ENCODE results near the gene MAP3K4. TPM values are rescaled to one million over a fixed set of nuclear protein-coding genes. Genes with fewer than 3 reads are reported as not detected.
A peak's percentile ranks its signal among the peaks of the same experiment; 100 is the strongest.

Gene MAP3K4
- total RNA-seq, 2 experiments from 2014 or later = 38.5 to 55.0 TPM

- no peak for DNase-seq
- no peaks in the 10 kb centered on the region for H3K9me3 Mint-ChIP-seq (ENCODE audit: low read depth)
- no peaks in the 10 kb centered on the region for H3K27me3 Mint-ChIP-seq
- no peak for ATAC-seq
- no peak overlapping the region for H3K4me3 Mint-ChIP-seq
- H3K4me1 Mint-ChIP-seq = peaks cover 5% of the 10 kb centered on the region
- no peak overlapping the region for H3K27ac Mint-ChIP-seq
- CTCF ChIA-PET = no interaction called here
- H3K36me3 Mint-ChIP-seq = peaks cover 5% of the 10 kb centered on the region
Observed at GRCh38 chr6:161074496-161075121, 83.0 kb downstream of the MAP3K4 start.

DNA sequence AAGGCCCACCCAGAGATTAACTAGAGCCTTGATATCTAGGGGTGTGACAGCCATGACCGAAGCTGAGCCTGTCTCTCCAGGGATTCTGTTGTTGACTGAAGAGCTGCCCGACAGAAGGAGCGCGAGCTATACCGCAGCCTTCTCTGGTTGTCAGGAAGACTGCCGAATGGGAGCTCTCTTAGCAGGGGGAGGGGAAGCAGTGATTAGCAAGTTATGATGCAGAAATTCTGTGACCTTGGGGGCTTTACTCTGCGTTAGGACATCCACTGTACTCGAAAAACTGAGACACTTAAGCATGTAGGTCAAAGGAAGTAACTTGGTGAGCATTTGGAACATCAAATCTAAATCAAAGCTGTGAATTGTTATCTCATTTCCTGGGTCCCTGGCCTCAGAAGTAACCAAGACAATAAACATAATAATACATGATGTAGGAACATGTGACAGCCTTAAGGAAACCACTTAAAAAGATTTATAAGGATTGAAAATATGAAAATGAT is 84.7 kb downstream of the MAP3K4 start:
- no peaks in the 10 kb centered on the region for H3K9me3 Mint-ChIP-seq (ENCODE audit: low read depth)
- peaks cover 14% of the 10 kb centered on the region for H3K4me1 Mint-ChIP-seq
- H3K27me3 Mint-ChIP-seq = no peaks in the 10 kb centered on the region
- no peak overlapping the region for H3K4me3 Mint-ChIP-seq
- no peak overlapping the region for H3K27ac Mint-ChIP-seq
- no peak for ATAC-seq
- peaks cover 9% of the 10 kb centered on the region for H3K36me3 Mint-ChIP-seq
- CTCF ChIA-PET = no interaction called here
- no peak for DNase-seq

DNA sequence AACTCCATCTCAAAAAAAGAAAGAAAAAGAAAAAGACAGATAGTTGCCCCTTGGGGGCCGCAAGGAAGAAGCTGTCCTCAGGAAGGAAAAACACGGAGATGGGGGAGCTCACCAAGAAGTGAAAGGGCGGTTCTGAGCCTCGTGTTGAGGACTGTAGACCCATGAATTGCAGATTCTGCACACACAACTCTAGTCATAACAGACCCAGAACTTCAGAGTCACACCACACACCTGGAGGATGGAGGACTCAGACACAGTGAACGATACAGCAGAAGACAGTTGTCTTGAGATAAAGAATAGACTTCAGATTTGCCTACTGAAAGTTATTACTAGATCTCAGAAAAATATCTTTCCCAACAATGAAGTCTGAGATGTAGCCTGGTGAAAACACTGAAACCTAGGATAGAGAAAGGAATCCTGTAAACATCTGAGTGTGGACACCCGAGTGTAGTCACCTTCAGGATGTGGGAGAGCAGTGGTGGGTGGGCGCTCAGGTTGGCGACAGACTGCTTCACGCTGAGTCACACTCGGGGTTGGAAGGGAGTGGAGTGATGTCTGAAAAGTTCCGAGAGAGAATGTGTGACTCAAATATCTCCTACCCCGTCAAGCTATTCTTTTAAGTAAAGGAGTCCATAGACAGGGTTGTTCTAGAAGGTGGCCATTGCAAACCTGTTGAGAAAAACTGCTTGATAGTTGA is 88.1 kb downstream of the MAP3K4 start:
- Mint-ChIP-seq H3K4me3 (no peak overlapping the region), H3K27ac (peak overlapping the region; percentile 60)

DNA sequence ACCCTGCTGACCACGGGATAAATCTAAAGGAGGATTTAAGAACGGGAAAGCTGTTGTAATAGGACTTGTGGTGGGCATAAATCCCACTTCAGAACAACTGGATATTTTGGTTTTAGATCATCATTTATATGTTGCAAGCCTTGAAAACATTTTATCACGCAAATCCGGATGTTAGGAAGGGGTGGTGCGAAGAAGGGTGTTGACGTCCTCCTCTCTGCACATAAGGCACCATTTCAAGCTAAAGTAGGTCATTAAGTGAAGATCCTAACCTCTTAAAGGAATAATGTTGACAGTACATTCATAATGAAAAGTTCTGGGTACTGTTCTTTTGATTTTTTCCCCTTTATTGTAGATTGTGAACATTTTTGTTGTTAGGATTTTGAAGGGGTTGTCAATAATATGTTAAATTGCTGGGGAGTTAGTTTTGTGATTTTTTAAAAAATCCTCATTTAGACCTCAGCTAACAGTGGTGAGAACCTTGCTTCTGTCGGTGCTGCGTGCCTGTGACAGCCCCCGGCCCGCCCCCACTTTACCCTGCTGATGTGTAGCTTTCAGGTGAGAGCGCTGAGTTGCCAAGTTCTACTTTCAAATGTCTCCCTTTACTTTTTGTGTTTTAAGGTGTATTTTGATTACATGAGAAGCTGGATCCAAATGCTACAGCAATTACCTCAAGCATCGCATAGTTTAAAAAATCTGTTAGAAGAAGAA is 88.8 kb downstream of the MAP3K4 start:
- peaks cover 12% of the 10 kb centered on the region for H3K36me3 Mint-ChIP-seq
- no peak overlapping the region for H3K4me3 Mint-ChIP-seq
- ATAC-seq = no peak
- H3K9me3 Mint-ChIP-seq (ENCODE audit: low read depth) = no peaks in the 10 kb centered on the region
- no peaks in the 10 kb centered on the region for H3K27me3 Mint-ChIP-seq
- peaks cover 22% of the 10 kb centered on the region for H3K4me1 Mint-ChIP-seq
- CTCF ChIA-PET = no interaction called here
- no peak for DNase-seq
- peak overlapping the region; percentile 60 for H3K27ac Mint-ChIP-seq

More for the DNA sequence above, 88.1 kb downstream of the MAP3K4 start:
- CTCF ChIA-PET = interaction anchor here (0.6 kb wide), 1 partner anchor 291 kb away, joined by 3 read pairs; no protein-coding TSS in a partner anchor
- Mint-ChIP-seq H3K36me3 (peaks cover 10% of the 10 kb centered on the region), H3K4me1 (peaks cover 18% of the 10 kb centered on the region), H3K27me3 (no peaks in the 10 kb centered on the region), H3K9me3 (ENCODE audit: low read depth) (no peaks in the 10 kb centered on the region)
- DNase-seq (peak; percentile 80), ATAC-seq (peak; percentile 97)

- CTCF ChIA-PET = interaction anchor here (0.9 to 1.2 kb wide), 2 partner anchors 37 to 44 kb away, joined by 3 to 4 read pairs; no protein-coding TSS in a partner anchor
- H3K4me3 Mint-ChIP-seq = no peak overlapping the region
- ATAC-seq = no peak
Observed at GRCh38 chr6:161082215-161082614, 90.6 kb downstream of the MAP3K4 start.

GRCh38 chr6:161085246-161085645 is 93.7 kb downstream of the MAP3K4 start:
- CTCF ChIA-PET = interaction anchor here (1.6 kb wide), 1 partner anchor 155 kb away, joined by 3 read pairs; no protein-coding TSS in a partner anchor
- Mint-ChIP-seq H3K27ac (peak overlapping the region; percentile 13), H3K36me3 (peaks cover 42% of the 10 kb centered on the region), H3K4me1 (peaks cover 15% of the 10 kb centered on the region), H3K27me3 (no peaks in the 10 kb centered on the region), H3K4me3 (no peak overlapping the region), H3K9me3 (ENCODE audit: low read depth) (no peaks in the 10 kb centered on the region)
- ATAC-seq (peak; percentile 49), DNase-seq (no peak)

More at GRCh38 chr6:161082215-161082614, 90.6 kb downstream of the MAP3K4 start:
- Mint-ChIP-seq H3K27ac (no peak overlapping the region), H3K4me1 (peaks cover 27% of the 10 kb centered on the region), H3K27me3 (no peaks in the 10 kb centered on the region), H3K9me3 (ENCODE audit: low read depth) (no peaks in the 10 kb centered on the region), H3K36me3 (peaks cover 24% of the 10 kb centered on the region)
- no peak for DNase-seq

- ATAC-seq (no peak), DNase-seq (no peak)
- CTCF ChIA-PET = no interaction called here
- H3K36me3 Mint-ChIP-seq = peaks cover 55% of the 10 kb centered on the region
- H3K4me3 Mint-ChIP-seq = no peak overlapping the region
- H3K9me3 Mint-ChIP-seq (ENCODE audit: low read depth) = no peaks in the 10 kb centered on the region
- peaks cover 16% of the 10 kb centered on the region for H3K4me1 Mint-ChIP-seq
- no peaks in the 10 kb centered on the region for H3K27me3 Mint-ChIP-seq
- H3K27ac Mint-ChIP-seq = no peak overlapping the region
Observed at GRCh38 chr6:161088676-161089328, 97.2 kb downstream of the MAP3K4 start.

GRCh38 chr6:161091151-161091550 is 99.6 kb downstream of the MAP3K4 start:
- CTCF ChIA-PET = no interaction called here

DNA sequence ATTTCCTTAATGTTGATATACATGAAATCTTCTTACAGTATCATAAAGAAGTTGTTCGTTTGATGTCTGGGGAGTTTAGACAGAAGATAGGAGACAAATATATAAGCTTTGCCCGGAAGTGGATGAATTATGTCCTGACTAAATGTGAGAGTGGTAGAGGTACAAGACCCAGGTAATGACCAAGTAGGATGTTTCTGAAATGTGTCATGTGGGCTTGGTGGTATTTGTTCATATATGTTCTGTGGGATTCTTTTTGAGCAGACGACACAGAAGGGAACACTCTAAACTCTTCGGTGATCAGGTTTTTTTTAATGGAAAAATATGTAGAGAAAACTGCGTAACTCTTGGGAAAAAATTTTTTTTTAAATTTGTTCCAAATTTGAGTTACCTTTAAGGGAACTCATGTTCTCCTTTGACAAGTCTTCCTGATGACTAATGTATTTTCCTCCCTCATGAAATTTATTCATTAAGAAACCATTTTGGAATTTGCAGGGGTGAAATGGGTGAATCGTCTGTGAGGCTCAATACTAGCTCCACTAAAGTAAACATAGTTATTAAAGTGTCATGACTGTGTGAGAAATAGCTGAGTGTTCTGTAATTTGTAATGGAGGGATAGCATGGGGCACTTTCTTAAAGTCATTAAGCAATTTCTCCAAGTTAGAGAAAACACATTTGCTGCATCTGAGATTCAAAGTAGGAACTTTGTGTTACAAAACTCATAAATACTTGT is 100.6 kb downstream of the MAP3K4 start:
- ATAC-seq (no peak), DNase-seq (no peak)
- Mint-ChIP-seq H3K27ac (no peak overlapping the region), H3K4me3 (no peak overlapping the region), H3K27me3 (no peaks in the 10 kb centered on the region), H3K4me1 (peaks cover 3% of the 10 kb centered on the region), H3K36me3 (peaks cover 38% of the 10 kb centered on the region), H3K9me3 (ENCODE audit: low read depth) (no peaks in the 10 kb centered on the region)
- CTCF ChIA-PET = interaction anchor here (1.0 kb wide), 1 partner anchor 17 kb away, joined by 3 read pairs; no protein-coding TSS in a partner anchor

More at GRCh38 chr6:161091151-161091550, 99.6 kb downstream of the MAP3K4 start:
- DNase-seq (no peak), ATAC-seq (no peak)
- Mint-ChIP-seq H3K4me3 (no peak overlapping the region), H3K4me1 (peaks cover 3% of the 10 kb centered on the region), H3K36me3 (peaks cover 44% of the 10 kb centered on the region), H3K27me3 (no peaks in the 10 kb centered on the region), H3K27ac (no peak overlapping the region), H3K9me3 (ENCODE audit: low read depth) (no peaks in the 10 kb centered on the region)

GRCh38 chr6:161094955-161095354 is 103.4 kb downstream of the MAP3K4 start:
- CTCF ChIA-PET = interaction anchor here (2.8 kb wide), 1 partner anchor 276 kb away, joined by 6 read pairs; no protein-coding TSS in a partner anchor
- ATAC-seq (no peak), DNase-seq (no peak)
- Mint-ChIP-seq H3K9me3 (ENCODE audit: low read depth) (no peaks in the 10 kb centered on the region), H3K27me3 (no peaks in the 10 kb centered on the region), H3K36me3 (peaks cover 20% of the 10 kb centered on the region), H3K27ac (no peak overlapping the region), H3K4me3 (no peak overlapping the region), H3K4me1 (peaks cover 3% of the 10 kb centered on the region)

GRCh38 chr6:161095916-161096315 is 104.3 kb downstream of the MAP3K4 start:
- H3K36me3 Mint-ChIP-seq = peaks cover 17% of the 10 kb centered on the region
- H3K4me3 Mint-ChIP-seq = no peak overlapping the region
- no peaks in the 10 kb centered on the region for H3K27me3 Mint-ChIP-seq
- no peak for DNase-seq
- ATAC-seq = no peak
- no peaks in the 10 kb centered on the region for H3K9me3 Mint-ChIP-seq (ENCODE audit: low read depth)
- H3K4me1 Mint-ChIP-seq = peaks cover 3% of the 10 kb centered on the region
- no peak overlapping the region for H3K27ac Mint-ChIP-seq
- CTCF ChIA-PET = interaction anchor here (2.8 kb wide), 1 partner anchor 275 kb away, joined by 6 read pairs; no protein-coding TSS in a partner anchor

DNA sequence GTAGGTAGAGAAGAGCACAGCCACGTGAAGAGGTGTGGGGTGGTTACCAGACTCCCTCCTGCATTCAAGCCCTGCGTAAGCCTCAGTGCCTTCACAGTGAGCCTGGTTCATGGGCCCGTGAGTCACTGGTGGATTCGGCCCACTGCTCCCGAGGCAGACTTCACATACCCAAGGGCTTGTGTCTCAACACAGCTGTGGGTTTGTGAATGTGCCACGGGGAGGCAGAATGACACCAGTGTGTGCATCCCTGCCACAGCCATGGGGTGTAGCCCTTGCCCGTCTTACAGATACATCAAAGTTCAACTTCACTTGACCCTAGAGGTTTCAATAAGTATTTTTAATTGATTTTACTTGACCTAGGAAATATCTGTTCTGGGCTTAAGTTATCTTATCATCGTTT is 108.5 kb downstream of the MAP3K4 start:
- H3K27ac Mint-ChIP-seq = no peak overlapping the region
- CTCF ChIA-PET = no interaction called here
- ATAC-seq = no peak

More for the DNA sequence above, 108.5 kb downstream of the MAP3K4 start:
- H3K36me3 Mint-ChIP-seq = peaks cover 13% of the 10 kb centered on the region
- peaks cover 3% of the 10 kb centered on the region for H3K4me1 Mint-ChIP-seq
- H3K9me3 Mint-ChIP-seq (ENCODE audit: low read depth) = no peaks in the 10 kb centered on the region
- DNase-seq = no peak
- no peaks in the 10 kb centered on the region for H3K27me3 Mint-ChIP-seq
- no peak overlapping the region for H3K4me3 Mint-ChIP-seq
